ENCODE data around the gene SLC28A1.
"Not testable (repeated sequence)": the region's sequence is repeated elsewhere in the genome, so short reads cannot be mapped to it uniquely, and the experiment has no call there.

Gene SLC28A1

DNA sequence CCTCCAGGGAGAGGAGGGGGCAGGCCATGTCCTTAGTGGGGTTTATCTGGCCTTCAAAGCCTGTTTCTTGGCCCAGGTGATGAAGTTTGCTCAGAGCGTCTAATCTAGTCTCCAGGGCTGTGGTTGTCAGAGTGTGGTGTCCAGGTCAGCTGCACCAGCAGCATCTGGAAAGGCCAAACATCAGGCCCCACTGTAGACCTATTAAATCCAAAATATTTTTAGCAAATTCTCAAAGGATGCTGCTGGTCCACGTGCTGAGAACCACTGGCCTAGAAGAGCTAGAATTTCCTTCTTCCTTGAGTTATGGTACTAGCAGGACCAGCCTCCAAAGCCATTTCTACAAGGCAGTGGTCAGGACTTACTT lies 28.9 kb downstream of the SLC28A1 start:
- DNase-seq = no peak

- DNase-seq = no peak
These were observed 29.9 kb downstream of the SLC28A1 start for GRCh38 chr15:84914351-84914750.

GRCh38 chr15:84914909-84915605 lies 30.6 kb downstream of the SLC28A1 start:
- no peak for DNase-seq

DNA sequence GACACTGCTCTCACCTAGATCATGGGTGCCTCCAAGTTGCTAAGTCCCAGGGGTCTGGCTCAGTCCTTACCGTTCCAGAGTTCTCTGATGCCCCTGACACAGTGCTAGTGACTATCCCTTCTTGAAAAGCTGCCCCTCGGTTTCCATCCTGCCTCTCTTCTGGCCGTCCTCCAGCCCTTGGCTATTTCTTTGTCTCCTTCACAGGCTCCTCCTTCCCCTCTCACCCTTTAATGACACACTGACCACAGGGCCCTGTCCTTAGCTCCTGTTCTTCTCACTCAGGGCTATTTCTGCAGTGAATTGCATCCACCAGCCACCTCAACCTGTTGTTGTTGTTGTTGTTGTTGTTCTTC lies 31.1 kb downstream of the SLC28A1 start:
- DNase-seq = no peak

DNA sequence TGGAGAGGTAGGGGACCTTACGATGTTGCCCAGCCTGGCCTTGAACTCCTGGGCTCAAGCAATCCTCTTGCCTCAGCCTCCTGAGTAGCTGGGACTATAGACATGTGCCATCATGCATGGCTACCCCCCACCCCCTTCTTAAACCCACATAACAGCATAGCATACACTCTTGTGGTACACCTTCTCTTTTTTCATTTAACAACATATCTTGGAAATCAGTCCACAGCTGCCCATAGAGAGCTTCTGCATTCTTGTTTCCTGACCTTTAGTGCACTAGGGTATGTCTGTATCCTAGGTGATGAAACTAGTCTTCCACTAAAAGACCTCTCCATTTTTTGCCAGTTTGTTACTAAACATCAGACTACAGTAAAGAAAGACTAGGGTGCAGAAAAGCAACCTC lies 33.0 kb downstream of the SLC28A1 start:
- no peak for DNase-seq

GRCh38 chr15:84919106-84919667 lies 34.7 kb downstream of the SLC28A1 start:
- DNase-seq = no peak

DNA sequence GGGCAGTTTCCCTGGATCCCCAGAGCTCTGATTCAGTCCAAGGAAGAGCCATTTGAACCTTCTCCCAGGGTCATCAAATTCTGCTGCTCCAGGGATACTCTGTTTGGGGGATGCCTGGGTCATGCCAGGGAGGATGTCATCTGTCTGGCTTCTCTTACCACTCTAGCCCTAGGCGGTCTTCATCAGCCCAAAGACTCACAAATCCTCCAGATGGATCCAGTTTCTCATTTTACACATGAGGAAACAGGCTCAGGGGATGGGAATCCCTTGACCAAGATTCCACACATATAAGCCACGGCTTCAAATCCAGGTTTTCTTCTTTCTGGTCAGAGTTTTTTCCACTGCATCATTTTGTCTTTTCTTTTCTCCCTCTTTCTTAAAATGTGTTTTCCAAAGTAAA lies 36.7 kb downstream of the SLC28A1 start:
- DNase-seq = no peak

- no peak for DNase-seq
These were observed 38.1 kb downstream of the SLC28A1 start for GRCh38 chr15:84922530-84922929.

DNA sequence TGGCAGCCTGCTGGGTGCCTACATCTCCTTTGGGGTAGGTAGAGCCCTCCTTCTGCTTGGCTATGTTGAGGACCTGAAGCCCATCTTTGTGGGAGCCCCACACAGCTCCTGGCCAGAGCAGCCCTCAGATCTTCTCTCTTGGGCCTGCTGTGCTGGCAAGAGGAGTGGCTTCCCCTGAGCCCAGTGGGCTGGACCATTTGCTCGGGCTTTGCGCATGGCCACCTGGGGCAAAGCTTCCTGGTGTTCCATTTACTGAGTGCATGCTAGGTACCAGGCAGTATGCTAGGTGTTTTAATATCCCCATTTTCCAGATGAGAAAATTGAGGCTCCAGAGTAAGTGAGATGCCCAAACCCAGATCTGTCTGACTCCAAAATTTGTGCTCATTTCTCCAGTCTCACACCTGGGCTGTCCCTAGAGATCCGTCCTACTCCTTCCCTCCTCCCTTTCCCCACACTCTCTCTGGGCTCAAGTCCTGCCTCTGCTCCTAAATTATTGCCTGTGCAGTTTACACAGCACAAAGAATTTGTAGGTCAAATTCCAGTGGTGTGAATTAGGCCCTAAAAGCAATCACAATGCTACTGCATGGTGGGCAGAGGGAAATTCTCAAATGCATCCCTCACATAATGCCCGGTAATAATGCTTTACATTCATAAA lies 39.7 kb downstream of the SLC28A1 start:
- no peak for DNase-seq

DNA sequence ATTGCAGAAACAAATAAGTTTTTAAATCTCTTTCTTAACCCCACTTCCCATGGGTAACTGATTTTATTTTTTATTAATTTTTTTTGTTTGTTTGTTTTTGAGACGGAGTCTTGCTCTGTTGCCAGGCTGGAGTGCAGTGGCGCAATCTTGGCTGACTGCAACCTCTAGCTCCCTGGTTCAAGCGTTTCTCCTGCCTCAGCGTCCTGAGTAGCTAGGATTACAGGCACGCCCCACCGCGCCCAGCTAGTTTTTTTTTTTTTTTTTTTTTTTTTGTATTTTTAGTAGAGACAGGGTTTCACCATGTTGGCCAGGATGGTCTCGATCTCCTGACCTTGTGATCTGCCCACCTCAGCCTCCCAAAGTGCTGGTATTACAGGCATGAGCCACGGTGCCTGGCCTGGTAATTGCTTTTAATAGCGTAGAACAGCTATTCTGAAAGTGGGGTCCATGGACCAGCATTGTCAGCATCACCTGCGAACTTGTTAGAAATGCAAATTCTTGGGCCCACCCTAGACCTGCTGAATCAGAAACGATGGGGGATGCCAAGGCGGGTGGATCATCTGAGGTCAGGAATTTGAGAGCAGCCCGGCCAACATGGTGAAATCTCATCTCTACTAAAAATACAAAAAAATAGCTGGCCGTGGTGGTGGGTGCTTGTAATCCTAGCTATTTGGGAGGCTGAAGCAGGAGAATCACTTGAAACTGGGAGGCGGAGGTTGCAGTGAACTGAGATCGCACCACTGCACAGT lies 40.5 kb downstream of the SLC28A1 start:
- not testable (repeated sequence) for DNase-seq

GRCh38 chr15:84925906-84926305 lies 41.4 kb downstream of the SLC28A1 start:
- no peak for DNase-seq

- no peak for DNase-seq
These were observed 42.2 kb downstream of the SLC28A1 start for GRCh38 chr15:84926491-84927230.

GRCh38 chr15:84928843-84929168 lies 44.3 kb downstream of the SLC28A1 start:
- DNase-seq = no peak

DNA sequence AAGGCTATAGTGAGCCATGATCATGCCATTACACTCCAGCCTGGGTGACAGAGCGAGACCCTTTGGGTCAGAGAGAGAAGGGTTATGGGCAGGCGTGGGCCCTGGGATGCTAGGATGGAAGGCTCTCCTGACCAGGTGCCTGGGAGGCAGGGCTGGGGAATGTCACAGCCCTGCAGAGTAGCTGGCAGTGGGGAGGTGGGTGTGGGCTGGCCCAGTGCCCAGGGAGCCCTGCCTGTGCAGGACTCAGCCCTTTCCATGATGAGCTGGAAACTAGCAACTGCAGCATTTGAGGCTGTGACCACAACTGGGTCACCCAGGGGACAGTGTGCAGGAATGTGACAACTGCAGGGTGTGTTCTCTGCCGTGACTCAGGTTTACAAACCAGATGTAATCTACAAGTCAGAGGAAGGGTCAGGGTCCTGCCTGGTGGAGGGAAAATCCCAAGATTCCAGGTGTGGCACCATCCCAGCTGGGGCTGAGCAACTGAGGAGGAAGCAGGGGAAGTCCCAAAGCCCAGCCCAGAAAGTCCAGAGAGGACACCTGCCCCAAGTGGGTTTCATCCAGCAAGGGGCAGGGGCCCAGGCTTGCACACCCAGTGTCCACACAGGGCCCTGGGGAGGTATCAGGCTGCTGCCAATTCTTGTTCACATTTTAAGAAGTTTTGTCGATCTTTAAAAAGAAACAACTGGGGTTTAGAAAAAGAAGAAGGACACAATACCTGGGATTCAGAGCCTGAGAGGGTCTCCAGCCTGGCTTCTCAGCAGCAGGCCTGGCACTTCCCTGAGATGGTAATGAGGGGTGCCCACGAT lies 45.5 kb downstream of the SLC28A1 start:
- no peak for DNase-seq

GRCh38 chr15:84934942-84935729 lies 50.7 kb downstream of the SLC28A1 start:
- DNase-seq = no peak

DNA sequence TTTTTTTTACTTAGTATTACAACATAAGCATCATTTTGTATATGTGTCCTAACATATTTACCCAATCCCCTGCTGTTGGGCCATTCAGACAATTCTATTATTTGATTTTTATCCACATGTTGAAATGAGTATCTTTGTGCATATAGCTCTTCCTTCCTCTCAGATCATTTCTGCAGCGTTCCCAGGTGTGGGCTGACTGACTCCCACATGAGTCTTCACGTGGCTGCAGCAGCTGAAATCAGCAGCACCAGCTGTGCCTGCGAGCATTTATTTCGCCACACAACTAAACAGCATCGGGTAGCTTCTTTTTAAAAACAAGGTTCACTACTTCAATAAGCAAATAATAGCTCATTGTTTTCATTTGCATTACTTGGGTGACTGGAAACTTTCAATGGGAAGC lies 52.7 kb downstream of the SLC28A1 start:
- no peak for DNase-seq

DNA sequence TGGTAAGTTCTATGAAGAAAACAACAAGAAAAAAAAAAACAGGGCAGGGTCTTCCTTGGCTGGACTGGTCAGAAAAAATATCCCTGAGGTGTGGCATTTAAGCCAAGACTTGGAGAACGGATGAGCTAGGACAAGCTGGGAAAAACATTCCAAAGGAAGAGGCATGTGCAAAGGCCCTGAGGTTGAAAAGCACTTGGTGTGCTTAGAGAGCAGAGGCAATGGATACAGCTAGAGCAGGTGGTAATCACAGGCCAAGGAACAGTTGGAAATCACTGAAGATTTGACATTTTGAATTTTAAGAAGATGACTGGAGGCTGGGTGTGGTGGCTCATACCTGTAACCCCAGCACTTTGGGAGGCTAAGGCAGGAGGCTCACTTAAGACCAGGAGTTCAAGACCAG lies 54.3 kb downstream of the SLC28A1 start:
- no peak for DNase-seq

- DNase-seq = no peak
These were observed 55.9 kb downstream of the SLC28A1 start for GRCh38 chr15:84940399-84940798.

GRCh38 chr15:84942456-84942855 lies 58.0 kb downstream of the SLC28A1 start:
- DNase-seq = no peak

DNA sequence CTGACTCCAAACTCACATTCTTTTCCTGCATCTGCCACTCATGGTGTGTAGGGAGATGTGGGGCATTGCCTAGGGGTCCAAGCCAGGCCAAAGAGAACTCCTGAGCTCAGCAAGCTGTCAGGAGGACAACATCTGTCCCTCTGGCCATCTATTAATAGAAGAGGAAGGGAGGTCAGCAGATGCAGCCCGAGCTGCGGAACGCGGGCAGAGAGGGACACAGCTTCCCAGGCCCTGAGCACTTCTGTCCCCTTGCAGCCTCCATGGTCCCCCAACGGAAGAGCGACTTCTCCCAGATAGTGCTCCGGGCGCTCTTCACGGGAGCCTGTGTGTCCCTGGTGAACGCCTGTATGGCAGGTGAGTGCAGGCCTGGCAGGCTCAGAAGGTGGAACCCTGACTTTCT lies 59.8 kb downstream of the SLC28A1 start:
- no peak for DNase-seq

DNA sequence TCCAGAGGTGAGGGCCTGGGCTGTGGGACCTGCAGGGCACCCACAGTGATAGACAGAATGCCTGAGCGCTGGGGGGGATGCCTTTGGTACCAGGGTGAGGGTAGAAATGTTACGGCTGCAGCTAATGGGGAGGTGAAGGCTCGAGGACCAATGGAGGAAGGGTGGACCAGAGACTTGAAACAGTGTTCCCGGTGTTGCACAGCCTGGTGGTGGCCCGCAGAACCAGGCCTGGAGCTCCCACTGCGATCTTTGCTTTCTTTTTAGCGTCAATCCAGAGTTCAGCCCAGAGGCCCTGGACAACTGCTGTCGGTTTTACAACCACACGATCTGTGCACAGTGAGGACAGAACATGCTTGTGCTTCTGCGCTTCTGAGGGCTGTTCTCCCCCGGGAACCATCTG lies 60.4 kb downstream of the SLC28A1 start:
- DNase-seq = no peak

All from activated T-cell treated with anti-CD3 and anti-CD28 coated beads, Interleukin-2, amount 50 U/mL, for 1 hour (primary cell).